ENCODE data around the gene CPNE6.
"Not testable (repeated sequence)": the region's sequence is repeated elsewhere in the genome, so short reads cannot be mapped to it uniquely, and the experiment has no call there.

GRCh38 chr14:24035769-24036168 is 35.6 kb upstream of the CPNE6 start:
- not testable (repeated sequence) for TF ChIP-seq NFIC (IDR thresholded peaks at IDR 0.05; ENCODE audit: borderline replicate concordance); CTCF (IDR thresholded peaks at IDR 0.05); YY1 (IDR thresholded peaks at IDR 0.05; ENCODE audit: low read depth); CHD2 (IDR thresholded peaks at IDR 0.05; ENCODE audit: low read length, partially characterized antibody); RAD21 (IDR thresholded peaks at IDR 0.05; ENCODE audit: low read length)

Measured in SK-N-SH (cell line).